NCI-H2107 treated with DMSO at 0.1 percent for 48 hours (cell line): ENCODE data around the gene SLAMF6.
"Not testable (repeated sequence)": the region's sequence is repeated elsewhere in the genome, so short reads cannot be mapped to it uniquely, and the experiment has no call there.

Experiments used
- DNase-seq: peaks from one replicate; lab custom pipeline; 2025; ENCODE audit not compliant: unreplicated experiment; lab: John Stamatoyannopoulos, UW

SLAMF6 gene

GRCh38 chr1:160522622-160523345, at the start of gene SLAMF6:
SLAMF6 (minus strand) TSS chr1:160523255; CDS start chr1:160523192, 63 bp downstream.
- no peak for DNase-seq

GRCh38 chr1:160570840-160571239, 47.8 kb upstream of the SLAMF6 start:
- no peak for DNase-seq

- DNase-seq = no peak
These were observed 46.8 kb upstream of the SLAMF6 start for GRCh38 chr1:160569806-160570205.

GRCh38 chr1:160567858-160568682, 45.0 kb upstream of the SLAMF6 start:
- no peak for DNase-seq

GRCh38 chr1:160567341-160567740, 44.3 kb upstream of the SLAMF6 start:
- no peak for DNase-seq

GRCh38 chr1:160565564-160565963, 42.5 kb upstream of the SLAMF6 start:
- no peak for DNase-seq

- not testable (repeated sequence) for DNase-seq
These were observed 40.2 kb upstream of the SLAMF6 start for GRCh38 chr1:160563230-160563629.

- not testable (repeated sequence) for DNase-seq
These were observed 39.7 kb upstream of the SLAMF6 start for GRCh38 chr1:160562745-160563144.

- DNase-seq = no peak
These were observed 37.8 kb upstream of the SLAMF6 start for GRCh38 chr1:160560806-160561205.

- DNase-seq = no peak
These were observed 37.1 kb upstream of the SLAMF6 start for GRCh38 chr1:160560045-160560705.

GRCh38 chr1:160559437-160559836, 36.4 kb upstream of the SLAMF6 start:
- not testable (repeated sequence) for DNase-seq

- DNase-seq = no peak
These were observed 35.8 kb upstream of the SLAMF6 start for GRCh38 chr1:160558660-160559380.

- DNase-seq = no peak
These were observed 30.7 kb upstream of the SLAMF6 start for GRCh38 chr1:160553778-160554177.

- DNase-seq = no peak
These were observed 29.4 kb upstream of the SLAMF6 start for GRCh38 chr1:160552425-160552824.

- DNase-seq = no peak
These were observed 27.5 kb upstream of the SLAMF6 start for GRCh38 chr1:160550572-160551034.

- no peak for DNase-seq
These were observed 26.6 kb upstream of the SLAMF6 start for GRCh38 chr1:160549665-160550006.

GRCh38 chr1:160548960-160549664, 26.1 kb upstream of the SLAMF6 start:
- DNase-seq = no peak

GRCh38 chr1:160548183-160548582, 25.1 kb upstream of the SLAMF6 start:
- no peak for DNase-seq

- no peak for DNase-seq
These were observed 24.4 kb upstream of the SLAMF6 start for GRCh38 chr1:160547422-160547821.

GRCh38 chr1:160546942-160547341, 23.9 kb upstream of the SLAMF6 start:
- no peak for DNase-seq
